GM18907 (cell line): ENCODE measurements around the gene AFF3.
A peak's percentile ranks its signal among the peaks of the same experiment; 100 is the strongest.

Experiments
- ATAC-seq: cut with Tn5 transposase; IDR thresholded peaks from one replicate; pipeline ENCODE4 v1.9.1; 2021; ENCODE audit warnings: mild to moderate bottlenecking, moderate library complexity; ENCODE audit not compliant: unreplicated experiment

AFF3 gene

GRCh38 chr2:99597616-99598015 is 544.8 kb downstream of the AFF3 start:
- no peak for ATAC-seq

- ATAC-seq = no peak
These were observed 547.0 kb downstream of the AFF3 start for GRCh38 chr2:99595373-99595772.

GRCh38 chr2:99593692-99594427 is 548.5 kb downstream of the AFF3 start:
- ATAC-seq = no peak

- no peak for ATAC-seq
These were observed 565.6 kb downstream of the AFF3 start for GRCh38 chr2:99576775-99577174.

- ATAC-seq = no peak
These were observed 568.6 kb downstream of the AFF3 start for GRCh38 chr2:99573634-99574251.

- ATAC-seq = no peak
These were observed 569.8 kb downstream of the AFF3 start for GRCh38 chr2:99572373-99573164.

- no peak for ATAC-seq
These were observed 570.4 kb downstream of the AFF3 start for GRCh38 chr2:99571954-99572353.

GRCh38 chr2:99571533-99571932 is 570.9 kb downstream of the AFF3 start:
- ATAC-seq = no peak

GRCh38 chr2:99571021-99571420 is 571.4 kb downstream of the AFF3 start:
- no peak for ATAC-seq

- ATAC-seq = no peak
These were observed 573.0 kb downstream of the AFF3 start for GRCh38 chr2:99569386-99569785.

- ATAC-seq = no peak
These were observed 577.2 kb downstream of the AFF3 start for GRCh38 chr2:99565227-99565626.

- ATAC-seq = no peak
These were observed 579.9 kb downstream of the AFF3 start for GRCh38 chr2:99562516-99562915.

- no peak for ATAC-seq
These were observed 580.6 kb downstream of the AFF3 start for GRCh38 chr2:99561804-99562203.

- ATAC-seq = peak; percentile 76
These were observed 583.2 kb downstream of the AFF3 start for GRCh38 chr2:99559075-99559662.

- ATAC-seq = no peak
These were observed 587.0 kb downstream of the AFF3 start for GRCh38 chr2:99555404-99555803.

GRCh38 chr2:99554871-99555270 is 587.5 kb downstream of the AFF3 start:
- ATAC-seq = no peak

- no peak for ATAC-seq
These were observed 588.2 kb downstream of the AFF3 start for GRCh38 chr2:99554238-99554637.

GRCh38 chr2:99552529-99552928 is 589.9 kb downstream of the AFF3 start:
- ATAC-seq = no peak

GRCh38 chr2:99550368-99550767 is 592.0 kb downstream of the AFF3 start:
- no peak for ATAC-seq

- ATAC-seq = no peak
These were observed 596.8 kb downstream of the AFF3 start for GRCh38 chr2:99545604-99546003.

- ATAC-seq = no peak
These were observed 597.3 kb downstream of the AFF3 start for GRCh38 chr2:99545066-99545465.
